ENCODE data around the gene PIK3R2.

Gene PIK3R2

DNA sequence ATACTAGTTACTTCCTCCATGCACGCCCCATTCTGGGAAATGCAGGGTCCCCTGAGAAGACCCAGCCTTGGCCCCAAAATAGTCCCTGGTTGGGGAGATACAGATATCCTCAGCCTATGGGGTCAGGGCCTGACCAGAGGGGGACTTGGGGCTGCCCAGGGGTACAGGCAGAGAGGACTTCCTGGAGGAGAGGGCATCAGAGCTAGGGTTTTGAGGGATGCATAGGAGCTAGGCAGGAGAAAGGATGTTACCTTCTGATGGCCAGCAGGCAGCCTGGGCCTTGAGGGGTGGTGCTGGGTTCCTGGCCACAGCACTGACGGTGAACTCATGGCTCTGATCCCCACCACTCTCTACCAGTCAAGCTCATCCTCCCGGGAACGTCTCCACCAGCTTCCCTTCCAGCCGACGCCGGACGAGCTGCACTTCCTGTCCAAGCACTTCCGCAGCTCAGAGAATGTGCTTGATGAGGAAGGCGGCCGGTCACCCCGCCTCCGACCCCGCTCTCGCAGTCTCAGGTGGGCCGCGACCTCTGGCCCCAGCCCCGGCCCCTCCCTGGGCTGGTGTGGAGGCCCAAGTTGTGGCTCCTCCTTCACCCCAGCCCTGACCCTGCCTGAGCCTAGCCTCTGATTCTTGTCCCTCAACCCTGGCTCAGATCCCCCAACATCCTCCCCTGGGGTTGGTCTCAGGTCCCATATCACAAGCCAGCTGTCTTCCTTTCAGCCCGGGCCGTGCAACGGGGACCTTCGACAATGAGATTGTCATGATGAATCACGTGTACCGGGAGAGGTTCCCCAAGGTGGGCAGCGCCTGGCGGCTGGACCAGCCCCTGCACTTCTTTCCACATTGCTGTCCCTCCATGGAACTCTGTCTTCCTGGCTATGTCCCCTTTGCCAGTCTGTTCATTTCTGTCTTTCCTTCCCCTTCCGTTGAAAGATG lies 29.8 kb upstream of the PIK3R2 start:
- no peak for DNase-seq (ENCODE audit: low read depth in 3 of 3, low spot score in 1 of 3)

DNA sequence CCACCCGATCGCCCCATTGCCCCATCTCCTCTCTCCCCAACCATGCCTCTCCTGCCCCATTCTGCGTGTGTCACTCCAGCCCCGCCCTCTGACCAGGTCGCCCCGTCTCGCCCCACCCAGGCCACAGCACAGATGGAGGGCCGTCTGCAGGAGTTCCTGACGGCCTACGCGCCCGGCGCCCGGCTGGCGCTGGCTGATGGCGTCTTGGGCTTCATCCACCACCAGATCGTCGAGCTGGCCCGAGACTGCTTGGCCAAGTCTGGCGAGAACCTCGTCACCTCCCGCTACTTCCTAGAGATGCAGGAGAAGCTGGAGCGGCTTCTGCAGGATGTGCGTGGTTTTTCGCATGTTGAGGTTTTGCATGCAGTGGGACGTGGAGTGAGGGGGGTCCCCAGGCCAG lies 29.1 kb upstream of the PIK3R2 start:
- DNase-seq (ENCODE audit: low read depth in 3 of 3, low spot score in 1 of 3): no peak

DNA sequence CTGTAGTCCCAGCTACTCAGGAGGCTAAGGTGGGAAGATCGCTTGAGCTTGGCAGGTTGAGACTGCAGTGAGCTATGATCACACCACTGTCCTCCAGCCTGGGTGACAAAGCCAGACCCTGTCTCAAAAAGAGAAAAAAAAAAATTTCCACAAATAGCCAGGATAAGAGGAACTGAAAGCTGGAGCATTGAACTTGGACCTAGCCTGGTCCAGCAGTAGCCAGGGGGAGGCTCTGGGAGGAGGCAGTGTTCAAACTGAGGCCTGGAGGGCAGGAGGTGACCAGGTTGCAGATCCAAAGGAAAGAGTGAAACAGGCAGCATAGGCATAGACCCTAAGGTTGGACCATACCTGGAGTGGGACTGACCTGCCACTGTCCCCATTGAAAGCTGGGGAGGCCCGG lies 26.9 kb upstream of the PIK3R2 start:
- no peak for DNase-seq (ENCODE audit: low read depth in 3 of 3, low spot score in 1 of 3)

DNA sequence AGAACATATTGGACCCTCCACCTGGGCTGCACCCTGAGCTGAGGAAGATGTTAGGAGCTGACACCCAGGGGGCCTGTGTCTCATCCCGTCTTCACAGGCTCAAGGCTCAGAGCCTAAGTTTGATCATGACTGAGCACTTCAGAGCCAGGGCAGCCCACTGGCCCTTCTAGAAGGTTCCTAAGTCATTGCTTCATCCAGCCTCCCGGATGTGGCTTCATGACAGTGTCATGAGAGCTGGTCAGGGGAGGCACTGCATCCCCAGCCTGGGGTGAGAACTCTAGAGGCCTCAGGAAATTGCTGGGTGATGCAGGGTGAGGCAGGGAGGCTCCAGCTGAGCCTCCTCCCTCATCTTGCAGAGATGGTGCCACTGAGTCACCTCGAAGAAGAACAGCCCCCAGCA lies 24.9 kb upstream of the PIK3R2 start:
- no peak for DNase-seq (ENCODE audit: low read depth in 3 of 3, low spot score in 1 of 3)

GRCh38 chr19:18128805-18129204 lies 24.2 kb upstream of the PIK3R2 start:
- DNase-seq (ENCODE audit: low read depth in 3 of 3, low spot score in 1 of 3): no peak

GRCh38 chr19:18130523-18131242 lies 22.3 kb upstream of the PIK3R2 start:
- no peak for DNase-seq (ENCODE audit: low read depth in 3 of 3, low spot score in 1 of 3)

DNA sequence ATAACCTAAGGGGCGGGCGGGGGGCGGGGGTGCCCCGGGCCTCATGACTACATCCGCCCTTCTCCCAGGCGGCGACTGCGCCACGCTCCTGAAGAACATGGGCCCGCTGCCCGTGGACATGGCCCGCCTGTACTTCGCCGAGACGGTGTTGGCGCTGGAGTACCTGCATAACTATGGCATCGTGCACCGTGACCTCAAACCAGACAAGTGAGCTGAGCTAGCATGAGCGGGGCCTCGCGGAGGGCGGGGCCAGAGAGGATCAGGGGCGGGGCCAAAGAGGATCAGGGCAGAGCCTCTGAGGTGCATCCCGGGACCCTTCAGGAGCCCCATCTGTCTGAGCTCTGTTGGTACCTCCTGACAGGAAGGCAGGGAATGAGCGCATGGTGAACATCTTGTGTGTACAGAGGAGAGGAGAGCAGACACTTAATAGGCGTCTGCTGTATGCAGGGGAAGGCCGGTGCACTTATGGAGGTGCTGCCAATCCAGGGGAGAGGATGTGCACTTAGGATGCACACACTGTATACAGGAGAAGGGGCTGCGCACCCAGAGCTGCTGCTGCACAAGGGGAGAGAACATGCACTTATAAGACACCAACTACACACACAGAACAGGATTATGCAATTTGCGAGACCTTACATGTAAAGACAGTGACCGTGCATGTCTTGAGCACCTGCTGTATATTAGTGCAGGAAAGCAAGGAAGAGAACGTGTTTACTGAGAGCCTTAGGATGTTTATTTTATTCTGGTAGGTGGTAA lies 20.9 kb upstream of the PIK3R2 start:
- no peak for DNase-seq (ENCODE audit: low read depth in 3 of 3, low spot score in 1 of 3)

DNA sequence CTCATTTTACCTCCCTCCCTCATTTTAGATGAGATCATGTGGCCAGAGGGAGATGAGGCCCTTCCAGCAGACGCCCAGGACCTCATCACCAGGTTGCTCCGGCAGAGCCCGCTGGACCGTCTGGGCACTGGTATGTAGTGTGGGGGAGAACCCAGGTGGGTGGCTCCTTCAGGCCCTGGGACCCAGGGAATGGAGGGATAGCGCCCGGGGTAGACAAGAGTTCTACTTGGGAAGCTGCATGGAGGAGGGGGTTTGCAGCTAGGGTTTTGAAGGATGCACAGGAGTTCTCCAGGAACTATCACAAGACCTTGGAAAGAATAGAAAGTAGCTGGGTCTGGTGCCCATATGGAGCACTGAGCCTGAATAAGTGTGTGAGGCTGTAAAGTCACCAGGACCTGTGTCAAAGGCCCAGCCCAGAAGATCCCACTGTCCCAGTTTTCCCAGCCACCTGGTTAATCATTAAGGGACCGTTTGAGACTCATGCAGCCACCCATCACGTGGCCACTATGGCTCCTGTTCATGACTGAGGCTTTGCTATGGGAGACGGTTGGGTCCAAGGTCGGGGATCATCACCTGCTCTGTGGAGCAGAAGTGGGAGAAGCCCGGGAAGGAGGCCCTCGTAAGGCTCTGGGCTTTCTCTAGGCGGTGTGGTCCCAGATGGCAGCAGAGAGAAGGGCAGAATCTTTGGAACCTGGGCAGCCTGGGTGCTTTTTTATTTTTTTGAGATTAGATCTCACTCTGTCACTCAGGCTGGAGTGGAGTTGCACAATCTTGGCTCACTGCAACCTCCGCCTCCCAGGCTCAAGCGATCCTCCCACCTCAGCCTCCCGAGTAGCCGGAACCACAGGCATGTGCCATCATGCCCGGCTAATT lies 17.0 kb upstream of the PIK3R2 start:
- DNase-seq (ENCODE audit: low read depth in 3 of 3, low spot score in 1 of 3): no peak

DNA sequence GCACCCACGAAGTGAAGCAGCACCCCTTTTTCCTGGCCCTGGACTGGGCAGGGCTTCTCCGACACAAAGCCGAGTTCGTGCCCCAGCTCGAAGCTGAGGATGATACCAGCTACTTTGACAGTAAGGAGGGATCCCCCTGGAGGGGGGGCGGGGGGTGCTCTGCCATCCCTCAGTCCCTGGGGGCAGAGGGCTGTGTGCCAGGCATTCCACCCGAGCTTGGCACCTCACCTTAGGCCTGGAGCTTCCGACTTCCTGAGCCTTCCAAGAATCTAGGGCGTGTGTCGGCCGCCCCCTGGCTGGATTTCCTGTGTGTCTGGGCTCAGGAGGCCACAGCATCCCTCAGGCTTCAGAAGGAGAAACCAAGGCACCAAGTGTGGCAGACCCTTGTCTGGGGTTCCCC lies 15.7 kb upstream of the PIK3R2 start:
- no peak for DNase-seq (ENCODE audit: low read depth in 3 of 3, low spot score in 1 of 3)

DNA sequence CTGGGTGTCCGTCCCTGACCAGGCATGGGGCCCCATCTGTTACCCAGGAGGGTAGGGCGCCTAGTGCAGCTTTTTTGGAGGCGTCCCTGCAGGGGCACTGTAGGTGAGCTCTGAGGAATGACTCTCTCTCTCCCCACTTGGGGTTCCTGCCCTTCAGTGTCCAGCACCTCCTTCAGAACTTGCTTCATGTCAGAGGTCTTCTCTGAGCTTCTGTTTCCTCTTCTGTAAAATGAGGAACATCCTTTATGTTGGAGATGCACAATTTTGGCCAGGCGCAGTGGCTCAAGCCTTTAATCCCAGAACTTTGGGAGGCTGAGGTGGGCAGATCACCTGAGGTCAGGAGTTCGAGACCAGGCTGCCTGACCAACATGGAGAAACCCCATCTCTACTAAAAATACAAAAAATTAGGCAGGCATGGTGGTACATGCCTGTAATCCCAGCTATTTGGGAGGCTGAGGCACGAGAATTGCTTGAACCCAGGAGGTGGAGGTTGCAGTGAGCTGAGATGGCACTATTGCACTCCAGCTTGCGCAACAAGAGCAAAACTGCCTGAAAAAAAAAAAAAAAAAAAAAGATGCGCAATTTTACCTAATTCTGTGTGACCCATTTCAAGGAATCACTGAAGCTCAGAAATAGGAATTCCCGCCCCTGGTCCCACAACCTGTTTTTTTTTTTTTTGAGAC lies 15.2 kb upstream of the PIK3R2 start:
- no peak for DNase-seq (ENCODE audit: low read depth in 3 of 3, low spot score in 1 of 3)

DNA sequence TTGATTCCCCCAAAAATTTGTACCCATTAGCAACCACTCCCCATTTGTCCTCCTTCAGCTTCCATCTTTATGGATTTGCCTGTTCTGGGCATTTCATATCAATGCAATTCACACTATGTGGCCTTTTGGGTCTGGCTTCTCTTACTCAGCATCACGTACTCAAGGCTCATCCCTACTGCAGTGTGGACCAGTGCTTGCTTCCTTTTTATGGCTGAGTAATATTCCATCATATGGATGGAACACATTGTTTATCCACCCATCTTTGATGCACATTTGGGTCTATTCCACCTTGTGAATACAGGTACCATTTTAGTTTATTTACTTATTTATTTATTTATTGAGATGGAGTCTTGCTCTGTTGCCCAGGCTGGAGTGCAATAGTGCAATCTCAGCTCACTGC lies 12.5 kb upstream of the PIK3R2 start:
- no peak for DNase-seq (ENCODE audit: low read depth in 3 of 3, low spot score in 1 of 3)

GRCh38 chr19:18141031-18141430 lies 11.9 kb upstream of the PIK3R2 start:
- DNase-seq (ENCODE audit: low read depth in 3 of 3, low spot score in 1 of 3): no peak

- no peak for DNase-seq (ENCODE audit: low read depth in 3 of 3, low spot score in 1 of 3)
Measured at GRCh38 chr19:18143902-18144301, 9.1 kb upstream of the PIK3R2 start.

GRCh38 chr19:18144361-18144760 lies 8.6 kb upstream of the PIK3R2 start:
- no peak for DNase-seq (ENCODE audit: low read depth in 3 of 3, low spot score in 1 of 3)

GRCh38 chr19:18144906-18145305 lies 8.1 kb upstream of the PIK3R2 start:
- no peak for DNase-seq (ENCODE audit: low read depth in 3 of 3, low spot score in 1 of 3)

DNA sequence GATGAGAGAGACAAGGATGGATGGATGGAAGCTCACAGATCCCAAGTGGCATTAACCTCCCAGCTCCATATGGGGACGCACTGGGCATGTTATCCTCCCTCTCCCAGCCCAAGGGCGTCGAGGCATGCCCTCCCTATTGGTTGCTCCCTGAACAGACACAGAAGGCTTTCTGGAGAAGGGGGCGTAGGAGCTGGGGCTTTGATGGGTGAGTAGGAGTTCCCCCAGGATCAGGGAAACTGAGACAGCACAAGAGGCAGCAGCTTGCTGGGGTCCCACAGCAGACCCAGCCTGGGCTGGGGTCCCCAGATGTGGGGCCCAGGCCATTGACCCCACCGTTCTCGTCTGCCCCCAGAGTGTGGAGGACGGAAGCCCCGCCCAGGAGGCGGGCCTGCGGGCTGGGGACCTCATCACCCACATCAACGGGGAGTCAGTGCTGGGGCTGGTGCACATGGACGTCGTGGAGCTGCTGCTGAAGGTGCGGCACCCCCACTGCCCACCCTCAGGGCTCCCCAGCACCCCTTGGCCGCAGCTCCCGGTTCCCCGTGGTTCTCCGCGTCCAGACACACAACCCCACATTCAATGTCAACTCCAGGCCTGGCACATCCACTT lies 7.5 kb upstream of the PIK3R2 start:
- no peak for DNase-seq (ENCODE audit: low read depth in 3 of 3, low spot score in 1 of 3)

DNA sequence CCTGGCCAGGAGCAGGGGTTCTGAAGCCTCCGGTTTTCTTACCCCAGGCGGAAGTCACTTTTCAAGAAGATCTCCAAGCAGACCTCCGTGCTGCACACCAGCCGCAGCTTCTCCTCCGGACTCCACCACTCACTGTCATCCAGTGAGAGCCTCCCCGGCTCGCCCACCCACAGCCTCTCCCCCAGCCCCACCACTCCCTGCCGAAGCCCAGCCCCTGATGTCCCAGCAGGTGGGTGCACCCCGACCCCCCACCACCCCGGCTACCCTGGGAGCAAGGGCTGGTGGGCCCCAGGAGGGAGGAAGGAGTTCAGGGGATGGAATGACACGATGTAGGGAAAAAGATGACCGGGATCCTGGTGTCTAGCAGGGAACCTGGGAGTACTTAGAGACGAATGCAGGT lies 5.6 kb upstream of the PIK3R2 start:
- no peak for DNase-seq (ENCODE audit: low read depth in 3 of 3, low spot score in 1 of 3)

- DNase-seq (ENCODE audit: low read depth in 3 of 3, low spot score in 1 of 3): no peak
Measured at GRCh38 chr19:18149596-18149975, 3.4 kb upstream of the PIK3R2 start.

- DNase-seq (ENCODE audit: low read depth in 3 of 3, low spot score in 1 of 3): no peak
Measured at GRCh38 chr19:18150776-18151624, 2.0 kb upstream of the PIK3R2 start.
